Lung microvascular endothelial cell (primary cell): ENCODE measurements around the gene TSPEAR. TPM values are rescaled to one million over a fixed set of nuclear protein-coding genes. Genes with fewer than 3 reads are reported as not detected.

ENCODE experiments used
- DNase-seq, 2 donors: peaks; one replicate each; pipeline versions ENCODE4 v3.0.0 to v3.0.0-alpha.2; 2010; ENCODE audit warnings: low read depth in 2 of 2
- total RNA-seq: library from RNA; depleted of rRNA; stranded (reverse); fragments of >200 nt; gene quantifications from 2 replicates; pipeline ENCODE4 v1.2.1, GENCODE V29; 2014

The TSPEAR gene
- total RNA-seq: under 0.01 TPM in 2 replicates

DNA sequence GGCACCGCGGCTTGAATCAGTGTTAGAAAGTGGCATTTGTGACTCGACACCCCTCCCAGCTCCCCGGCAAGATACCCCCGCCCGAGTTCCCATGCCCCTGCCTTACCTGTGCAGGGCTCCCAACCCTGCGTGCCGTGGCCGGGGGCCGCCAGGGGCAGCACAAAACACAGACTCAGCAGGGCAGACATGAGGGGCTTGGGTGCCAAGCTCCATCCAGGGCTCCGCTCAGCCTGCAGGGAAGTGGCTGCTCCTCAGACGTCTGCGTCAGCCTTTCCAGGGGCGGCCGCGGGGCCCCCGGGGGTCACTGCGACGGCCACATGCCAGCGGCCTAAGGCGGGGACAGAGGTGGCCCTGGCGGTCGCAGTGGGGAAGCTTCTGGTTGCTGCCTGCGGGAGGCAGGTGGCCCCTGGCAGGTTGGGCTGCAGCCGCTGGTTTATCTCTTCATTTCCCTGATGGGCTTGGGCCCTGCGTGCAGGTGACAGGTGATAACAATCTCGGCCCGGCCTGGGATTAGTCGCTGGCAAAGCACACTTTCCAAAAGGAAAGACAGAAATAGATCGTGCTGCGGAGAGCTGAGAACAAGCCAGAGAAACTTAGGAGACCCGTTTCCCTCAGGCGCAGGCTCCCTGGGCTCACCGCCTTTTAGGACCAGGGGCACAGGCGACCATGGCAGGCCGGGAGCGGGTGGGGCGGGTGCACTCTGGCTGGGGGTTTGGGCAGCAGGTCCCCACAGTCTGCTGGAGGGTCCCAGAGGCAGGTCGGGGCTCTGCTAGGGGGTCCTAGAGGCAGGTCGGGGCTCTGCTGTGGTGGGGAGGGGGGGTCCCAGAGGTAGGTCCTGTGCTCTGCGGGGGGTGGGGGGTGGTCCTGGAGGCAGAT is at the start of gene TSPEAR:
TSPEAR (minus strand) TSS at position 246 of the 876 bp plus-strand sequence; CDS start at position 188, 58 bp downstream.
- no peak for DNase-seq

DNA sequence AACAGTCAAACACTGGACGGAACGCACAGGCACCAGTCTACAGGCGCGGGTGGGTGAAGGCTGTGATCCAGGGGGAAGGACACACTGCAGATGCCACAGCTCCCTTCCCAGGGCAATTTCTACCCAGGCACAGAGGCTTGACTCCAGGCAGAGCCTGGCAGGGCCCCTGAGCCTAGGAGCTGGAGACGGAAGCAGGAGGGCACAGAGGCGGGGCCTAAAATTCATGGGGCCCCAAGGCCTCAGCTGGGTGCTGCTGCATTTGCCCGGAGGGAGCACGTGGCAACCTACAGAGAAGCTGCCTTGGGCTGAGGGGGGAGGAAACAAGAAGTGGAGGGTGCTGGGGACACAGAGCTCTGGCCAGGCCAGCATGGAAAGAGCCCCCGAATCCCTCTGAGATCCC is 49.0 kb upstream of the TSPEAR start:
- DNase-seq: no peak

DNA sequence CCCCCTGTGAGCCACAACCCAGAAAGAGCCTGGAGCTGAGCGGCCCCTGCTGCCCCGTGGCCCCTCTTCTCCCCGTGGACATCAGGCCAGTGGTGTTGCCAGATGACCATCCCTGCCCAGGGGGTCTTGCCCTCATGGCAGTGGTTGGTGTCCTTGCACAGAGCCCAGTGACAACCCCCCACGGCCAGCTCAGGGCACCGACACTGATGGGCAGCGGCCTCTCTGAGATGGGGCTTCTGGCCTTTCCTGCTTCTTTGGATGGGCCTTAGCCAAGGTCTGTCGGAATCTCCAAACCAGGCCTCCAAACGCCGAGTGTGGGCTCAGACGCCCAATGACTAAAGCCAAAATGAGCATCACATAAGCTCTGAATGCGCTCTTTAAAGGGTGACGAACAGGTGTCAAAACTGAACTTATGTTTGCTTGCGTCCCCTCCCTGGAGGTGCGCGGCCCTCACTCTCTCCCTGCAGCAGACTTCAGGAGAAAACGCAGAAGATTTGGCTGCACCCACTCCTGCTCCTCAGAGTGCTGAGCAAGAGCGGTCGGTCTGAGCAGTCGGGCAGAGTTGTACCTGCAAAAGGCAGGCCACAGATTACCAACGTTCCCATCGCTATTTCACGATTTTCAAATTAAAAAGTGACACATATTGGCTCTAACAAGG is 48.4 kb upstream of the TSPEAR start:
- no peak for DNase-seq

DNA sequence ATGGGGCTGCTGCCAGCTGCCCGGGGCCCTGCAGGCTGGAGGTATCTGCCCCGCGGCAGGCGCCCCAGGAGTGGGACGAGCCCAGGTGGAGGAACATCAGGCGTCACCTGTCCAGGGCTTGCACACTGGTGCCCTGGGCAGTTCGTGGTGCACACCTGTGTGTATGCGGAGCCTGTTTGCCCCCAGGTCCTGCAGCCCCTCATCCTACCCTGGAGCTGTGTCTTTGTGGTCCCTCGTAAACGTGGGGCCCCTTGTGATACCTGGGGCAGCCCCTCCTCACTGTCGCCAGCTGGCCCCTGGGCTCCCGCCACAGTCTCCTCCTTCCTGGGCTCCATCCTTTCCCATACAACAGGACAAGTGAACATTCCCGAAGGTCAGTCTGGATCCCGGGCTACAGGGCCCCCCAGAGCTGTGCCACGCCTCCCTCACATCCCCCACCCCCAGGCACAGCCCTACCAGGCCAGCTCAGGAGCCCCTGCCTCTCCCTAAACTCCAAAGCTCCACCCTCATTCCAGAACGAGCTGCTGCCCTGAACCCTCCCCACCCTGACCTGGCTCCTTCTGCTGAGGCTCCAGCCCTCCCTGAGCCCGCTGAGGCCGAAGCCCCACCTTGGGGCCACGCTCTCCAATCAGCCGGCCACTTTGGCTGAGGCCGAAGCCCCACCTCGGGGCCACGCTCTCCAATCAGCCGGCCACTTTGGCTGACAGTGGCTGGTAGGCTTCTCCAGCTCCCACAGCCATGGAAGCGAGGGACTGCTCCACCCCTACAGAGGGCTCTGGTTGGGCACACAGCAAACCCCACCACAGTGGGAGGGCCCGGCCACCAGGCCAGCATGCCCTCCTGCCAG is 47.6 kb upstream of the TSPEAR start:
- DNase-seq: no peak

DNA sequence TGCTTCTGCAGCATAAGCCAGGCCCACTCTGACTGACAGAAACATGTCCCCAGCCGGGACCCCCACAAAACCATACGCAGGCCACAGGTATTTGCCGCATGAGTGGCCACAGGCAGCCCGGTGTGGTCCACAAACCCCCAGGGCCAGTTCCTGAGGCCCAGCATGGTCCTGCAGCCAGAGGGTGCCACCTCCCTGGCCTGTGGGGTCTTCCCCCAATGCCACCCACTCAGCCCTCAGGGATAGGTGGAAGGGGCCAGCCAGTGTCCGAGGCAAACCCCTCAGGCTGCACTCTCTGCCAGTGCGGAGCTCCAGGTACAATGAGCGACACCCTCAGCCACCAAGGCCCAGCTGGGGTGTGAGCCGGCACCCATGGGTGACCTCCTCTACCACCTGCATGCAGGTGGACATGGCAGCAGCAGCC is 46.8 kb upstream of the TSPEAR start:
- DNase-seq: no peak

DNA sequence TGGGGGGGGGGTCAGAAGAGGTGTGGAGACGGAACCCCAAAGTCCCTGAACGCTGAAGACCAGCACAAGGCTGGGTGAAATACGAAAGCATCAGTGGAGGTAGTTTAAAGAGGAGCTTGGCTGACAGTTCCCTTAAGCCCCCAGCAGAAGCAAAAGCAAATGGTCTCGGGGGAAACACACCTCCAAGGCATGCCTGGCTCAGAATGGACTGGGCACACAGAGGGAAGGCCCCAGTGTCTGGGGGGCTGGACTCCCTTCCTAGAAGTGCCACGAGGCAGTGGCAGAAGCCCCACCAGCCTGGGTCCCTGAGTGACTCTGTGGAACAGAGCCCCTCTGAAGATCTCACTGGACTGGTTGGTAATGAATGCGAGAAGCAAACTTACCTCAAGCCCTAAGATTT is 46.4 kb upstream of the TSPEAR start:
- DNase-seq: no peak

DNA sequence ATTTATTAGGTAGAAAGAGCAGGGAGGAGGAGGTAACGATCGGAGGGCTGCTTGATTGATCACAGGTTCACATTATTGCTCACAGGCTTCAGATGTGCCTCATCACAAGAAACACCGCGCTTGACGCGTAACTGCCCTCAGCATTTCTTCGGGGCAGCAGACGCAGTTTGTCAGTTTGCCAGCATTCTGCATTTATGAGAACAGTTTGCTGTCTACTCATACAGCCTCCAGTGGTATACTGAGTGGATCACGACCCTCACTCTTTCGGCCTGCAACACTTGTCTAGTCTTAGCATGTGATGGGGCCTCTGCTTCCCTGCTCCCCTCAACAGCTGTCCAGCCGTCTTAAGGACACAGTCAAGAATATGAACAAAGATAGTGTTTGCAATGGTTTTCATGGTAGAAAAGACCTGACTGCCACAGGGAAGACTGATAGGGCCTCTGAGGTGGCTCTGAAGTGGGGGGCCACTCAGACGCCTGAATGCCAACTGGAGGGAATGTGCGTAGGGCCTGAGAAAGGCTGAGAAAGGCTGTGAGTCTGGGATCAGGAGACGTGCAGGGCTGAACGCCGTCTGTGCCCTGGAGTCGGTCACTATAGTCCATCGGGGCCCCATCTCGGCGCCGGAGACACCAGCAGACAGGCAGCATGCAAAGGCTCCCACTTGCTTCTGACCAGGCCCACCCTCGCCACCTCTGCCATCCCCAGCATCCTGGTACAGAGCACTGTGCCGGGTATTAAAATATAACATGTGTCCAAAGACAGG is 45.2 kb upstream of the TSPEAR start:
- no peak for DNase-seq

DNA sequence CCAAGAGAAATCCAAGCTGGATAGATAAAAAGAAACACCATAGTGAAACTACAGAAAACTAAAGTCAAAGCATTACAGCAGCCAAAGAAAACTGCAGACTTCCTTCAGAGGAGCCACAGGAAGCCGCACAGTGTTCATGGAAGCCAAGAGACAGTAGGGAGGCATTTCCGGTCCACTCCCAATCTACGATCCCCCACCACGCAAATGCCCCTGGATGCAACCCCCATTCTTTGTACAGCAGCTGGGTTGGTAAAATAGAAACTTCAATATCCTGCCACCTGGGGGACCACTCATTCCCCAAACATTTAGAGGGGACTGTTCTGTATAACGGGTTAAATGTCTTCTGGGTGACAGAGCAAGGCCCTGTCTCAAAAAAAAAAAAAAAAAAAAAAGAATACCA is 43.9 kb upstream of the TSPEAR start:
- DNase-seq: peak in 1 of 2 donors; percentile 87

DNA sequence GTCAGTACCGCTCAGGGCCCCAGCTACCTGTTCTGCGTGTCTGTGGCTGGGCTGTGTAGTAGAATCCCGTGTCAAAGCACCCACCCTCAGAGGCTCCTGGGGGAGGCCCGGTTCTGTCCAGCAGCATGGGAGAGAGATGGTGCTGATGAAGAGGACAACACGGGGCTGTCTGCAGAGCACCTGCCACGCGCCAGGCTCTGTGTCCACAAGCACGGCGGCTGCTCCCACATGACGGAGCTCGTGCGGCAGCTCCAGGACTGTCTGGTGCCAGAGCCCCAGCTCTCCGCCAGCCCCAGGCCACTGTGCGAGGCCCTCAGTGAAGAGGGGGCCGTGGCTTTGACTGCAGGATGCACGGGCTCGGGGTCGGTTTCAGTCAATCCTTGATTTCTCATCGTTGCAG is 42.0 kb upstream of the TSPEAR start:
- no peak for DNase-seq

DNA sequence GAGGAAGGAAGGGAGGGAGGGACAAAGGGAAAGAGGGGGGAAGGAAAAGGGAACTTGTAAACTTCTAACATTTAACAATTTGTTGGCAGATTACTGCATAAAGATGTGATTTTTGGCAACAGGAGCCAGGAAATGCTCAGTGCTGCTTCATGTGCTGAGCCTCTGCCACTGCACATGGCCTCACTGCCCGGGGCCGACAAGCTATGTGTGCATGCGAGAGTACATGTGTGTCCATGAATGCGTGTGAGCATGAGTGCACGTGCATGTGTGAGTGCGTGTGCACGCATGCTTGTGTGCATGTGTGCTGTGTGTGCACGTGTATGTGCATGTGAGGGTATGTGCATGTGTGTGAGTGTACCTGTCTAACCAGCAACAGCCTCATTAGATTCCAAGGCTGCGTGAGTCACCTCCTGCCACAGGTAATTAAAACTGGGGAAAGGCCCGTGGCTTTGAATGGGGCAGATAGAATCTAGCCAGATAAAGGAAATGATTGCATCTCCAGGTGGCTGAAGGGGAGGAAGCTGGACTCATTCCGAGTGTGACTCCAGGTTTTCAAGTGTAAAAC is 41.4 kb upstream of the TSPEAR start:
- DNase-seq: peak; percentile 36 to 55

DNA sequence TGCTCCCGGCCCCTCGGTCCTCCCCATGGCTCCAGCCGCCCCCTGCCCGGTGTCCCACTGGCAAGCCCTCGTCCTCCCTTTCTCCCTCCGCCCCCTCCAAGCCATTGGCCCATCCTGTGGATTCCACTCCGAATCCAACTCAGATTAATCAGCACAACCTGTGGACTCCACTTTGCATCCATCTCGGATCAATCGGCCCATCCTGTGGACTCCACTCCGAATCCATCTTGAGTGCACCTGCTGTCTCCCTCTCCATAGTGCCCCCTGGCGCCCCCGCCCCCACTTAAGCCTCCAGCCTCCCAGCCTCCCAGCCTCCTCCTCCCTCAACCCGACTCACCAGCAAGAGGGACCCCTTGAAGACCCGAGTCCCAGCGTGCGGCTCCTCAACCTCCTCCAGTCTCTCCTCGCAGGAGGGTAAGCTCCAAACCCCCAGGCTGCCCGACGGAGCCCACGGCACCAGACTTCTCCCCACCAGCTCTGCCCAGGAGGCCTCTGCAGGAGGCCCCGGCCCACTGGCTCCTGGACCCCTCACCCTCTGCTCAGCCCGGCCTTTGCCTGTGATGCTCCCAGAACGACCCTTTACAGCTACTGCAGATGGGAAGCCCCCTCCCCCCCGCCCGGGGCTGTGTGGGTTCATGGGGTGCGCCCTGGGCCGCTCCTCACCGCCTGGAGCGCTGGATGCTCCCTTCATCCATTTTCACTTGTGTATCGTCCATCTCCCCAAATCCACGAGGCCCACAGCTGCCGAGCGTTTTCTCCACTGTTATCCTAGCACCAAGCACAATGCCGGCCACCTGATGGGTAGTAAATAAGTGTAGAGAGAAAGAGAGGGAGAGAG is 40.6 kb upstream of the TSPEAR start:
- no peak for DNase-seq

DNA sequence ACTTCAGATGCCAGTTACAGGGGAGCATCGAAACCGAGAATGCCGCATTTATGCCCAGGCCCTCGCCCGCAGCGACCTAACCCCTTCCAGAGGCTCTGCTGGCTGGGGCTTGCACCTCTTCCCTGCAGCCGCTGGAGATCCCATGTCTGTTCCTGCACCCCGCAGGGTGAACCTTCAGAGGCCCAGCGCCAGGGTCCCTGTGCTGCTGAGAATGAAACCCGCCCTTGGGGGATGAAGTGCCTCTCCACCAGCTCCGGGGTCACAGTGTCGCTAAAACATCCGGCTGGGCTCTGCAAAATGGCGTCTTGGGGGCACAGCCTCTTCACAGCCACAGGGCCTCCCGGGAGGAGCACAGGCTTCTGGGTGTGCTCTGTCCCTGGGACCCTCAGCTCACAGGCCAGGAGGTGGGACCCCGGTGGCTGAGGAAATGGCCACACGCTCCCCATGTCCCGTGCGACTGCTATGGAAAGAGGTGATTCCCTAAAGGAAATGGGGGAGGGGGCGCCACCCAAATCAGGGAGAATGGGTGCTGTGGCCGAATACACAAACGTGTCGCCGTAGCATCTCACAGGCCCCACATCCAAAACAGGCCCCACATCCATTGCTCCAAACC is 39.9 kb upstream of the TSPEAR start:
- DNase-seq: no peak

DNA sequence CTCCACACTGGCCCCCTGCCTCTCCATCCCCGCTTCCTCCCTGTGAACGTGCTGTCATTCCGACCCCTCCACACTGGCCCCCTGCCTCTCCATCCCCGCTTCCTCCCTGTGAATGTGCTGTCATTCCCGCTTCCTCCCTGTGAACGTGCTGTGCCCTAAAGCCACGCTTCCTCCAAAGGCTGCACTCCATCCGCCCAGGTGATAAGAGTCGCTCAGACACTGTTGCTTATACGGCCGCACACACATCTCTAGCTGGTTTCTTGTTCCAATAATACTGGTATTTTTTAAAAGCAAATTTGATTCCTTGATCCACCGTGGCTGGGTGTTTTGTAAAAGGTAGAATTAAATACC is 39.3 kb upstream of the TSPEAR start:
- peak in 1 of 2 donors; percentile 40 for DNase-seq

DNA sequence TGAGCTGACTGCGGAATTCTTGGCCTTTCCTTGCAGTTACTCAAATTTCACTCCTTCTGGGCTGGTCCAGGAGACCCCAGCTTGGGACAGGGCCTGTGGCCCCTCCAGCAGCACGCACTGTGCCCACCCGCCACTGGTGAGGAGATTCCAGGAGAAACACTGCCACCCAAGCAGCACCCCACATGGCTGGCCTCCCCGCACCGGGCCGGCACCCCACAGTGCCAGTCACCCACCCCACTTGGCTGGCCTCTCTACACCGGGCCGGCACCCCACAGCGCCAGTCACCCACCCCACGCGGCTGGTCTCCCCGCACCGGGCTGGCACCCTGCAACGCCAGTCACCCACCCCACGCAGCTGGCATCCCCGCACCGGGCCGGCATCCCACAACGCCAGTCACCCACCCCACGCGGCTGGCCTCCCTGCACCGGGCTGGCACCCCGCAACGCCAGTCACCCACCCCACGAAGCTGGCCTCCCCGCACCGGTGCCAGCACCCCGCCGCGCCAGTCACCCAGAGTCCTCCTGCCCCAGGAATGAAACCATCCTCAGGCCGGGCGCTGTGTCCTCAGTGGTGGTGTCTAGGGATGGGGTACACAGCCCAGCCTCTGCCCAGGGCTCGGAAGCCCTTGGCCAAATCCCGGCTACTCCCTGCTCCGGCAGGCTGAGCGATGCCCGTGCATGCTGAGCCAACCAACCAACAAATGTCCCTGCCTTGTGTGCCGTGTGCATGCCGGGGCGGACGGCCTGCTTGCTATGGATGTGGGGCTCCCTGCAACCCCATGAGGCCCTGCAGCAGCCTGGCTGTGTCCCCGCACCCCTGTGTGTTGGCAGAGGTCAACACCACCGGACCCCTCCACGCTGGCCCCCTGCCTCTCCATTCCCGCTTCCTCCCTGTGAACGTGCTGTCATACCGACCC is 38.6 kb upstream of the TSPEAR start:
- DNase-seq: no peak

DNA sequence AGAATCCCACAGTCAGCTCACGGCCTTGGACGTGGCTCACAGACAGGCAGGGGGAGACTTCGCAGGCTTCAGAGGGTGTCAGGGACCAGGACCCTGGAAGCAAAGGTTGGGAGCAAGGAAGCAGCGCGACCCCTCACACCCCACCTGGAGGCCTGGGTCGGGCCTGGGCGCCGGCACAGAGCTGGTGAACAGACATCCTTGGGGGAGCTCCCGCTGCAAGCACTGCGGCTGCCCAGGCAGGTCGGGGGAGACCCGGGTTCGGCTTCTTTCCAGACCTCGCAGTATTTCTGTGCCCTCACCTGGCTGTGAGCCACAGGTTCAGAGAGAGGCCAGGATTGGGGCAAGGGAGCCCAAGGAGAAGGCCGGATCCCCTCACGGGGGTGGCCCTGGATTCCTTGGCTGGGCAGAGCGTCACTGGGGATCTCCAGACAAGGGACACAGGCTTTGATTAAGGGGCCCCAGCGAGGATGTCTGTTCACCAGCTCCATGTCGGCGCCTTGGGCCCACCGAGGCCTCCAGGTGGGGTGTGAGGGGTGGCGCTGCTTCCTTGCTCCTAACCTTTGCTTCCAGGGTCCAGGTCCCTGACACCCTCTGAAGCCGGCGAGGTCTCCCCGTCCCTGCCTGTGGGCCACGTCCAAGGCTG is 37.9 kb upstream of the TSPEAR start:
- no peak for DNase-seq

DNA sequence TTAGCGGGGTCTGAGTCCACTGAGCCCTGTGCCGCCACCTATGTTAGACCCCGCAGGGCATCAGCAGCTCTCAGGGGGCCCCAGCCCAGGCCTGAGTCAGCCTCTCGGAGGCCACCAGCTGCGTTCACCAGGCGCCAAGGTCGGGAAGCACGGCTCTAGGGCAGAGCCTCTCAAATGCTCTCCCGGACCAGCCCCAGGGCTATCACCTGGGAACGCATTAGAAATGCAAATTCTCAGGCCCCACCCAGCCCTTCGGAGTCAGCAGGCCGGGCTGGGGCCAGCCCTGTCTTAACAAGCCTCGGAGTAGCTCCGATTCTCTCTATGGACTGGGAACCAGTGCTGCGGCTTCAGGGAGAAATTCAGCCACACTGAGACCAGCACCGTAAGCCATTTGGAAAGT is 37.2 kb upstream of the TSPEAR start:
- no peak for DNase-seq

DNA sequence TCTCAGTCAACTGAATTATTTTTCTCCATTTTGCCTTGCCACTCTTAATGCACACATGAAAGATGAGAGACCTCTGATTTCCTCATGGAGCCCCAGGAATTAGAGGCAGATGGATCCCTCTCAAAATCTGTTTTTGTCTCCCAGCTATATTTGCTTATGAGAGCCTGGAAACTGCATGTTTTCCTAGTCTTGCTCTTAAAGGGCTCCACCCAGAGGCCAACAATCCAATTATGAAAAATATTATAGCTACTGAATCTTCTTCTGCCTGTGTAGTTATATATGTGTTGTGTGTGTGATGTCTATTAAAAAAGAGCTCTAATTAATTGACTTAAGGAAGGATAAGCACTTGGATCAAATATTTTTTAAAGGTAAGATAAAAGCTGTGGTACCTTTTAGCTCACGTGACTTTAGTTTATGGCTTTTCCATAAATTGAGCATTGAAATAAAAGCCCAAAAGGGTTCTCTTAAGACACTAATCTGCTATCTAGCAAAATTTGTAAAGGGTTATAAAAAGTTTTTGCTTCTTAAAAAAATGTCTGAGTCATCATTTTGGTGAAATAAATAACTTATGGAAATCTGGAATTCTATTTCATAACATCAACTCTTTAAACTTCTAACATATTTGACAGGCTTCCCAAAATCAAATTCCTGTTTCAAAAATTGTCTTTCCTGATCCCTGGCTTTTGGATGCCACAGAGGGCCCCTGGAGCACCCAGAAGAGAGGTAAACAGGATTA is 31.2 kb upstream of the TSPEAR start:
- DNase-seq: peak; percentile 24 to 44
